WTC11 (cell line): ENCODE data around the gene ADGRV1. TPM values are rescaled to one million over a fixed set of nuclear protein-coding genes. Genes with fewer than 3 reads are reported as not detected.

Experiments used
- ATAC-seq: fragments of 200-7000 bp; cut with Tn5 transposase; 2 replicates; pipeline ENCODE4 v1.10.0; 2021; ENCODE audit warnings: mild to moderate bottlenecking, moderate library complexity
- CTCF ChIA-PET: fragments of 300-600 bp; sonication (Branson Sonifier 250); formaldehyde crosslinking; loops from one replicate; lab custom pipeline; 2021; ENCODE audit warnings: antibody characterized with exemption; lab: Charles Lee
- POLR2A ChIA-PET: fragments of 350-600 bp; sonication (Branson Sonifier 250); formaldehyde crosslinking; loops from one replicate; lab custom pipeline; 2021; ENCODE audit warnings: antibody characterized with exemption; lab: Charles Lee
- DNase-seq: peaks from one replicate; pipeline ENCODE4 v3.0.0; 2021; ENCODE audit warnings: low spot score
- H3K27ac Mint-ChIP-seq: 2 replicates; pipeline ENCODE4 v1.8.0; 2021; ENCODE audit warnings: mixed read lengths
- H3K27me3 Mint-ChIP-seq: 2 replicates; pipeline ENCODE4 v1.8.0; 2021; ENCODE audit warnings: low read depth, mild to moderate bottlenecking, moderate library complexity, mixed read lengths
- H3K36me3 Mint-ChIP-seq: 2 replicates; pipeline ENCODE4 v1.8.0; 2021; ENCODE audit warnings: mixed read lengths
- H3K4me1 Mint-ChIP-seq: 2 replicates; pipeline ENCODE4 v1.8.0; 2022; ENCODE audit warnings: mixed read lengths
- H3K4me3 Mint-ChIP-seq: 2 replicates; pipeline ENCODE4 v1.8.0; 2021; ENCODE audit warnings: mild to moderate bottlenecking, moderate library complexity, mixed read lengths
- H3K9me3 Mint-ChIP-seq: 2 replicates; pipeline ENCODE4 v1.8.0; 2021; ENCODE audit warnings: mixed read lengths
- ATF2 ChIP-seq: sonication (generic); formaldehyde crosslinking; IDR thresholded peaks from 2 replicates; pipeline ENCODE4 v1.8.1; 2022; ENCODE audit warnings: low read depth, missing genetic modification reagents, borderline replicate concordance
- ATF3 ChIP-seq: sonication (generic); formaldehyde crosslinking; conservative IDR thresholded peaks from 2 replicates; pipeline ENCODE4 v1.8.1; 2022; ENCODE audit warnings: mild to moderate bottlenecking, missing genetic modification reagents
- CBFB ChIP-seq: sonication (generic); formaldehyde crosslinking; IDR thresholded peaks from 2 replicates; pipeline ENCODE4 v1.8.1; 2022; ENCODE audit warnings: mild to moderate bottlenecking, low read depth, missing genetic modification reagents
- E2F1 ChIP-seq: sonication (generic); formaldehyde crosslinking; IDR thresholded peaks from 2 replicates; pipeline ENCODE4 v1.8.0; 2022; ENCODE audit warnings: mild to moderate bottlenecking, missing genetic modification reagents
- E2F5 ChIP-seq: sonication (generic); formaldehyde crosslinking; IDR thresholded peaks from 2 replicates; pipeline ENCODE4 v1.8.1; 2022; ENCODE audit warnings: mild to moderate bottlenecking, moderate library complexity, missing genetic modification reagents
- ELF4 ChIP-seq: sonication (generic); formaldehyde crosslinking; IDR thresholded peaks from 2 replicates; pipeline ENCODE4 v1.8.1; 2022; ENCODE audit warnings: low read depth, mild to moderate bottlenecking, moderate library complexity, missing genetic modification reagents
- EMX1 ChIP-seq: fragments of 250-450 bp; sonication (Bioruptor Pico); IDR thresholded peaks from 2 replicates; pipeline ENCODE4 v1.8.0; 2021; ENCODE audit warnings: mild to moderate bottlenecking
- ESRRA ChIP-seq: sonication (generic); formaldehyde crosslinking; IDR thresholded peaks from 2 replicates; pipeline ENCODE4 v1.8.1; 2022; ENCODE audit warnings: mild to moderate bottlenecking, missing genetic modification reagents, borderline replicate concordance
- ETV6 ChIP-seq: sonication (generic); formaldehyde crosslinking; IDR thresholded peaks from 2 replicates; pipeline ENCODE4 v1.8.1; 2022; ENCODE audit warnings: mild to moderate bottlenecking, missing genetic modification reagents
- FOXJ3 ChIP-seq: sonication (generic); formaldehyde crosslinking; IDR thresholded peaks from 2 replicates; pipeline ENCODE4 v1.9.0; 2021; ENCODE audit warnings: missing genetic modification reagents, mild to moderate bottlenecking, borderline replicate concordance
- FOXP1 ChIP-seq: sonication (generic); formaldehyde crosslinking; IDR thresholded peaks from 2 replicates; pipeline ENCODE4 v1.8.0; 2022; ENCODE audit warnings: missing genetic modification reagents, mild to moderate bottlenecking, moderate library complexity, borderline replicate concordance
- GRHL2 ChIP-seq: fragments of 250-450 bp; sonication (Bioruptor Pico); IDR thresholded peaks from 2 replicates; pipeline ENCODE4 v1.8.0; 2022; ENCODE audit warnings: mild to moderate bottlenecking, moderate library complexity; ENCODE audit not compliant: insufficient replicate concordance, severe bottlenecking
- GTF2I ChIP-seq: fragments of 250-450 bp; sonication (Bioruptor Pico); conservative IDR thresholded peaks from 2 replicates; pipeline ENCODE4 v1.4.0; 2021; ENCODE audit warnings: mild to moderate bottlenecking
- IRF2 ChIP-seq: sonication (generic); formaldehyde crosslinking; IDR thresholded peaks from 2 replicates; pipeline ENCODE4 v1.8.0; 2022; ENCODE audit warnings: low read depth, missing genetic modification reagents, borderline replicate concordance
- JUN ChIP-seq: sonication (generic); formaldehyde crosslinking; IDR thresholded peaks from 2 replicates; pipeline ENCODE4 v1.8.0; 2023; ENCODE audit warnings: mild to moderate bottlenecking, missing genetic modification reagents
- MAX ChIP-seq: sonication (generic); formaldehyde crosslinking; IDR thresholded peaks from 2 replicates; pipeline ENCODE4 v1.8.0; 2022; ENCODE audit warnings: mild to moderate bottlenecking, missing genetic modification reagents
- MXD4 ChIP-seq: fragments of 250-450 bp; sonication (Bioruptor Pico); IDR thresholded peaks from 2 replicates; pipeline ENCODE4 v1.8.0; 2021; ENCODE audit warnings: mild to moderate bottlenecking, moderate library complexity, borderline replicate concordance
- NFYB ChIP-seq: sonication (generic); formaldehyde crosslinking; conservative IDR thresholded peaks from 2 replicates; pipeline ENCODE4 v1.8.0; 2022; ENCODE audit warnings: low read depth, missing genetic modification reagents
- PRRX2 ChIP-seq: fragments of 250-450 bp; sonication (Bioruptor Pico); IDR thresholded peaks from 2 replicates; pipeline ENCODE4 v1.8.0; 2021; ENCODE audit warnings: mild to moderate bottlenecking
- SMAD3 ChIP-seq: sonication (generic); formaldehyde crosslinking; IDR thresholded peaks from 2 replicates; pipeline ENCODE4 v1.8.0; 2022; ENCODE audit warnings: missing genetic modification reagents, mild to moderate bottlenecking, borderline replicate concordance
- SOX15 ChIP-seq: fragments of 250-450 bp; sonication (Bioruptor Pico); IDR thresholded peaks from 2 replicates; pipeline ENCODE4 v1.9.0; 2021; ENCODE audit warnings: mild to moderate bottlenecking
- ZBTB21 ChIP-seq: sonication (generic); formaldehyde crosslinking; IDR thresholded peaks from 2 replicates; pipeline ENCODE4 v1.8.1; 2023; ENCODE audit warnings: mild to moderate bottlenecking, missing genetic modification reagents, borderline replicate concordance
- ZMAT4 ChIP-seq: fragments of 250-450 bp; sonication (Bioruptor Pico); IDR thresholded peaks from 2 replicates; pipeline ENCODE4 v1.9.0; 2021; ENCODE audit warnings: mild to moderate bottlenecking
- ZNF121 ChIP-seq: sonication (generic); formaldehyde crosslinking; IDR thresholded peaks from 2 replicates; pipeline ENCODE4 v1.8.0; 2023; ENCODE audit warnings: missing genetic modification reagents
- ZNF219 ChIP-seq: sonication (generic); formaldehyde crosslinking; IDR thresholded peaks from 2 replicates; pipeline ENCODE4 v1.8.0; 2023; ENCODE audit warnings: missing genetic modification reagents, mild to moderate bottlenecking, borderline replicate concordance
- ZNF232 ChIP-seq: sonication (generic); formaldehyde crosslinking; IDR thresholded peaks from 2 replicates; pipeline ENCODE4 v1.8.0; 2022; ENCODE audit warnings: mild to moderate bottlenecking, missing genetic modification reagents
- ZNF396 ChIP-seq: fragments of 250-450 bp; sonication (Bioruptor Pico); IDR thresholded peaks from 2 replicates; pipeline ENCODE4 v1.8.0; 2021; ENCODE audit warnings: mild to moderate bottlenecking, moderate library complexity, borderline replicate concordance
- ZNF416 ChIP-seq: fragments of 250-450 bp; sonication (Bioruptor Pico); IDR thresholded peaks from 2 replicates; pipeline ENCODE4 v1.9.0; 2021; ENCODE audit warnings: mild to moderate bottlenecking, inconsistent platforms
- ZSCAN18 ChIP-seq: fragments of 250-450 bp; sonication (Bioruptor Pico); IDR thresholded peaks from 2 replicates; pipeline ENCODE4 v2.1.2; 2022; ENCODE audit warnings: mild to moderate bottlenecking, moderate library complexity
- total RNA-seq: library from RNA; stranded (reverse); gene quantifications from 3 replicates; pipeline ENCODE4 v1.2.3, GENCODE V29; 2021

Gene ADGRV1
- total RNA-seq, 1 experiment from 2014 or later, result 74.5 TPM

GRCh38 chr5:90657788-90658187, 99.2 kb downstream of the ADGRV1 start:
- no peak overlapping the region for H3K27ac Mint-ChIP-seq
- peaks cover 7% of the 10 kb centered on the region; the same call in 1 of the 2 replicates for H3K9me3 Mint-ChIP-seq
- DNase-seq (no peak), ATAC-seq (no peak)
- H3K4me1 Mint-ChIP-seq, result peaks cover 2% of the 10 kb centered on the region
- H3K36me3 Mint-ChIP-seq, result peaks cover 24% of the 10 kb centered on the region
- ChIA-PET CTCF (no interaction called here), POLR2A (no interaction called here)
- TF ChIP-seq ZNF416 (CRISPR knock-in tag) (no peak), E2F5 (CRISPR knock-in tag) (no peak), ZNF121 (no peak), ZNF232 (CRISPR knock-in tag) (no peak), GTF2I (no peak), ELF4 (CRISPR knock-in tag) (no peak), ZNF219 (CRISPR knock-in tag) (no peak), ZNF396 (CRISPR knock-in tag) (no peak), CBFB (CRISPR knock-in tag) (no peak), SOX15 (CRISPR knock-in tag) (no peak), EMX1 (CRISPR knock-in tag) (no peak), MAX (CRISPR knock-in tag) (no peak), ZBTB21 (CRISPR knock-in tag) (no peak), FOXP1 (CRISPR knock-in tag) (no peak), IRF2 (CRISPR knock-in tag) (no peak), SMAD3 (no peak), JUN (CRISPR knock-in tag) (no peak), PRRX2 (CRISPR knock-in tag) (no peak), GRHL2 (CRISPR knock-in tag) (no peak), ATF2 (CRISPR knock-in tag) (no peak)
- H3K27me3 Mint-ChIP-seq, result no peaks in the 10 kb centered on the region
- no peak overlapping the region for H3K4me3 Mint-ChIP-seq

GRCh38 chr5:90658620-90659019, 100.0 kb downstream of the ADGRV1 start:
- CTCF ChIA-PET, result no interaction called here
- H3K27ac Mint-ChIP-seq, result no peak overlapping the region; the same call in 1 of the 2 replicates
- peaks cover 7% of the 10 kb centered on the region; the same call in 1 of the 2 replicates for H3K9me3 Mint-ChIP-seq
- peaks cover 16% of the 10 kb centered on the region for H3K36me3 Mint-ChIP-seq
- H3K4me1 Mint-ChIP-seq, result peaks cover 2% of the 10 kb centered on the region
- DNase-seq (no peak), ATAC-seq (no peak)
- POLR2A ChIA-PET, result no interaction called here
- no peaks in the 10 kb centered on the region for H3K27me3 Mint-ChIP-seq
- H3K4me3 Mint-ChIP-seq, result no peak overlapping the region
- TF ChIP-seq ESRRA (CRISPR knock-in tag), result no peak
- TF ChIP-seq ELF4 (CRISPR knock-in tag), result no peak
- TF ChIP-seq NFYB, result no peak
- no peak for TF ChIP-seq FOXJ3
- TF ChIP-seq JUN (CRISPR knock-in tag), result no peak
- no peak for TF ChIP-seq ZNF416 (CRISPR knock-in tag)
- TF ChIP-seq ATF2 (CRISPR knock-in tag), result no peak
- no peak for TF ChIP-seq ZMAT4 (CRISPR knock-in tag)
- no peak for TF ChIP-seq E2F1 (CRISPR knock-in tag)
- TF ChIP-seq ETV6 (CRISPR knock-in tag), result no peak
- TF ChIP-seq ATF3 (CRISPR knock-in tag), result no peak
- no peak for TF ChIP-seq ZSCAN18
- TF ChIP-seq ZNF396 (CRISPR knock-in tag), result no peak
- TF ChIP-seq MXD4 (CRISPR knock-in tag), result no peak
